ENCODE data around the gene MATR3. TPM values are rescaled to one million over a fixed set of nuclear protein-coding genes. Genes with fewer than 3 reads are reported as not detected.

Gene MATR3
- total and polyA plus RNA-seq, 10 of the 15 experiments (the other 5 are each of a cell fraction or from before 2014, with no cell fraction given), result 134 to 401 (median 221) TPM

GRCh38 chr5:139283252-139284166, 10.0 kb upstream of the MATR3 start:
- 42% methylated on average over 2 of the region's 3 CpGs for WGBS (ENCODE audit: insufficient coverage, insufficient replicate concordance, low lambda C conversion rate, missing lambda C conversion rate)
- no peaks in the 10 kb centered on the region for H4K20me1 ChIP-seq (ENCODE audit: control insufficient read depth, insufficient read depth)
- ATAC-seq (no peak), DNase-seq (ENCODE audit: low read depth, low spot score) (no peak), FAIRE-seq (no peak)
- ChIA-PET RAD21 (ENCODE audit: unreplicated experiment) (interaction anchor here (0.9 kb wide), 1 partner anchor 14 kb away, joined by 3 read pairs; no protein-coding TSS in a partner anchor), SMC1A (ENCODE audit: uncharacterized antibody, unreplicated experiment) (interaction anchor here (0.9 to 1.5 kb wide), 3 partner anchors 15 to 108 kb away, joined by 3 to 4 read pairs (median 3); no protein-coding TSS in a partner anchor), CTCF (no interaction called here), POLR2A (interaction anchor here (1.5 to 1.7 kb wide), 3 partner anchors 8 to 86 kb away, joined by 3 to 9 read pairs (median 6); partner anchors contain the start of gene MATR3)
- H3K9ac ChIP-seq (ENCODE audit: control insufficient read depth, insufficient read depth, low read length), result no peak overlapping the region
- H3K4me2 ChIP-seq (ENCODE audit: control insufficient read depth, insufficient read depth), result no peak overlapping the region
- no peak overlapping the region for H3K4me3 ChIP-seq
- H3K27me3 ChIP-seq (replicated peaks in 1 of 2; ENCODE audit: control insufficient read depth in 2 of 2, insufficient read depth in 2 of 2, low read length in 1 of 2), result no peaks in the 10 kb centered on the region
- H3K36me3 ChIP-seq (ENCODE audit: control insufficient read depth in 2 of 2, insufficient read depth in 2 of 2, low read length in 1 of 2), result peaks cover 10 to 38% of the 10 kb centered on the region in 2 experiments
- H3K79me2 ChIP-seq (ENCODE audit: control insufficient read depth, insufficient read depth, low read length), result peaks cover 29% of the 10 kb centered on the region
- TF ChIP-seq USF2 (IDR thresholded peaks at IDR 0.05; ENCODE audit: borderline replicate concordance, low read depth, low read length) (no peak), IKZF2 (IDR thresholded peaks at IDR 0.05) (no peak), POLR2AphosphoS5 (IDR thresholded peaks at IDR 0.05; ENCODE audit: low read length) (0 out of 2 replicates have a peak, but pooled peaks have one; percentile 36), BCLAF1 (IDR thresholded peaks at IDR 0.05) (no peak)
- intact Hi-C loops (cut with micrococcal nuclease; ENCODE audit: unreplicated experiment) (no loop called here), in situ Hi-C loops (cut with MboI) (no loop called here)
- no peak overlapping the region for H2AFZ ChIP-seq (ENCODE audit: control insufficient read depth, low read depth, low read length)
- peaks cover 8% of the 10 kb centered on the region; the same call in 1 of the 2 replicates for H3K4me1 ChIP-seq (ENCODE audit: control insufficient read depth, insufficient read depth, low read length)
- peak overlapping the region; percentile 10; the same call in 1 of the 2 replicates for H3K27ac ChIP-seq (ENCODE audit: control insufficient read depth, insufficient read depth)
- TSS peak; percentile 1 for BruUV-seq (replicated peaks)
- no peaks in the 10 kb centered on the region for H3K9me3 ChIP-seq (replicated peaks; ENCODE audit: control insufficient read depth, insufficient read depth, low read length)
